Hypothalamus (tissue), 51 donors: ENCODE results near the gene HID1.

ENCODE experiments used
- DNase-seq, 51 donors: peaks; one replicate each; lab custom pipeline; 2025; lab: John Stamatoyannopoulos, UW

The HID1 gene

GRCh38 chr17:74952431-74953133 is 20.0 kb downstream of the HID1 start:
- DNase-seq: no peak

DNA sequence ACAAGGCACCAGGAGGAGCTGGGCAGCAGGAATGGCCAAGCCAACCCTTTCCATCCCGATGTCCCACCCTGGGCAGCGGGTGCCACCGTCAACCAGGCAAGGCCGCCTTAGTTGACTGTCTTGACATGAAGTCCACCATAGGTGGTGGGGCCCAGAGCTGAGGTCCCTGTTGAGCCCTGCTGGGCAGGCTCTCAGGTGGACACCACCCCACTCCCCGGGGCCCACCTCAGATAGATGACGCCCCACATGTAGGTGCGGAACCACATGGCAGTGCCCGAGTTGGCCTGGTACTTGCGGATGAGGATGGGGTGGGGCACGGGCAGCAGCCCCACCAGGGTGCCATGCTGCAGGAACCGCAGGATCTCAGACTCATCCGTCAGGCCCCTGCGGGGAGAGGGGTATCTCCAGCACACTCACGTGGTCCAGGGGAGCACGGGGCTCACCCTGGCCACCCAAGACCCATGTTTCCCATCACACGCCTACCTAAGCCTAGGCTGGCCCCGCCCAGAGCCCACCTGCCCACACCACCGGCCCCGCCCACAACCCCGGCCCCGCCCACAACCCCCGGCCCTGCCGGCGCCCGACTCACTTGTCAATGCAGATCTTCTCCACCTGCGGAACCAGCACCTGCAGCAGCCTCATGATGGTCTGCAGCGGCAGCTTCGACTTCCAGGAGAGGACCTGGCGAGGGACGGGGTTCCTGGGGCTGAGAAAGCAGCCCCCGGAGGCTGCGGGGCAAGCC is 20.7 kb downstream of the HID1 start:
- DNase-seq: no peak

DNA sequence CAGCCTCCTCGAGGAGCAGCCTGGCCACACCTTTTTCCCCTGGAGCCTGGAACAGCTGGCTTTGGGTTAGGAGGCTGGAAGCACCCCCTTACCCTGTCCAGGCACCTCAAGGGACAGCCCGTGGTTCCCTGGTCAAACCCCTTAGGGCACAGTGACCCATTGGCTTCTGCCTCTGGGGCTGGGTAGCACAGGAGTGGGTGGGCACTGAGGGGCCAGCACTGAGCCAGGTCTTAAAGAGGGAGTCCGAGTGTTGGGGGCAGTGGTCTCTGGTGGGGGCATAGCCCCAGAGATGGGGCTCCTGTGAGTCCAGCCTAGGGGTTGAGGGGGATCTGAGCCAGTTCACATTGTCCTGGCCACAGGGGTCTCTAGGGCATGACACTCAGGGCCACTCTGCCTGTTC is 21.5 kb downstream of the HID1 start:
- no peak for DNase-seq

DNA sequence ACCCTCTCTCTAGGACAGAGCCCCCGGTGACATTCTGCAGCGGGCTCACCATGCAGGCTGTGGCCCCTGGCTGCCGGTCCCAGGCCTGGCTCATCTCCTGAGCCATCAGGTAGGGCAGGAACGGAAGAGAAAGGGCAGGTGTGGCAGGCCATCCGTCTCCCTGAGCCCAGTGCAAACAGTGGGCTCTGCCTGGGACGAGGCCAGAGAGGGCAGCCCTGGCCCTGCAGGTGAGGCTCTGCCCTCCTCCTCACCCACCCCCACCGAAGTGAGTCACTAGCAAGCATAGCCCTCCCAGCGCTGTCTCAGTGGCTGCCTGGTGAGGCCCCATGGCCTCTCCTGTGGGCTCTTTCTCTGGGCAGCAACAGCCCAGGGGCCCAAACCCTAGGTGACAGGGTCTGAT is 22.4 kb downstream of the HID1 start:
- no peak for DNase-seq

DNA sequence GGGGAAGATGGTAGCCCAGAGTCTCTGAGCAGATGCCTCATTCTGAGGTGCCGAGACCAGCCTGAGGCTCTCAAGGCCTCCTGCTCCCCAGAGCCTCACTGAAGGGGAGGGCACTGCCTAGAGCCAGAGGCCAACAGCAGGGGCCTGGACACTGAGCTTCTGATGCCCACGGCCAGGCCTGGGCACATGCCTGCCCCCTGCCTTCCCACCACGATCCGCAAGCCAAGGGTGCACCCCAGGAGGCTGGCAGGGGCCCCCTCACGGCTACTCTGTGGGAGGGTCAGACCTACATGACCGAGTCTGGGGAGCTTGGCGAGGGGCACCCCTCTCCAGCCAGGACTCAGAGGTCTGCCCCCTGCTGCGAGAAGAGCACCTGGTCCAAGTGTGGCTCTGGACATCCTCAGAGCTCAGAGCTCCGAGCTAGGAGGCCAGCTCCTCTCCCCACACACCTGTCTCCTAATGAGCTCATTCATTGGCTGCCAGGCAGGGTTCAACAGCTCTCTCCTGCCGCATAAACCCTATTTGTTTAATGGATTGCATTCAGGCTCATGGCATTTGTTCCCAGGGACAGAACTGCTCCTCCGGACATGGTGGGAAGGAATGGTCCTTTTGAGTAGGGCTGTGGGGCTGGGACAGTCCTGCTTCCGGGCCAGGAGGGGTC is 23.0 kb downstream of the HID1 start:
- DNase-seq: no peak

DNA sequence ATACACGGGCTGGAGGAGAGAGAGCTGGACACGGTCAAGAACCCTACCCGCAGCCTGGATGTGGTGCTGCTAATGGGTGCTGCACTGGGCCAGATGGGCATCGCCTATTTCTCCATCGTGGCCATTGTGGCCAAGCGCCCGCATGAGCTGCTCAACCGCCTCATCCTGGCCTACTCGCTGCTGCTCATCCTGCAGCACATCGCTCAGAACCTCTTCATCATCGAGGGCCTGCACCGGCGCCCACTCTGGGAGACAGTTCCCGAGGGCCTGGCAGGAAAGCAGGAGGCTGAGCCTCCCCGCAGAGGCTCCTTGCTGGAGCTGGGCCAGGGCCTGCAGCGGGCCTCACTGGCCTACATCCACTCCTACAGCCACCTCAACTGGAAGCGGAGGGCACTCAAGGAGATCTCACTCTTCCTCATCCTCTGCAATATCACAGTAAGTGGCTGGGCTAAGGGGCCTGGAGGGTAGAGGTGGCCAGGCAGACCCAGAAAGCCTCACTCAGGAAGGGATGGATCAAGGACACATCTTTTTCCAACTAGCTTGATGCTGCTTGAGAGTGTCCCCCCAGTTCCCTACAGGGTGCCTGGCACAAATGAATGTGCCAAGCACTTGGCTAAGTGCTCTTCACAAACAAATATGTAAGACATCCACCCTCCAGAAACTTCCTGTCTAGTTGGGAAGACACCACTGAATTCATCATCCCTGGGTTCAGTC is 25.4 kb downstream of the HID1 start:
- DNase-seq: no peak

GRCh38 chr17:74946641-74947040 is 25.9 kb downstream of the HID1 start:
- DNase-seq: no peak

- DNase-seq: no peak
These were observed 27.0 kb downstream of the HID1 start for GRCh38 chr17:74945543-74945942.

GRCh38 chr17:74943808-74944522 is 28.6 kb downstream of the HID1 start:
- peak in 1 of 51 donors; percentile 27 for DNase-seq

GRCh38 chr17:74941128-74941725 is 31.3 kb downstream of the HID1 start:
- DNase-seq: no peak

DNA sequence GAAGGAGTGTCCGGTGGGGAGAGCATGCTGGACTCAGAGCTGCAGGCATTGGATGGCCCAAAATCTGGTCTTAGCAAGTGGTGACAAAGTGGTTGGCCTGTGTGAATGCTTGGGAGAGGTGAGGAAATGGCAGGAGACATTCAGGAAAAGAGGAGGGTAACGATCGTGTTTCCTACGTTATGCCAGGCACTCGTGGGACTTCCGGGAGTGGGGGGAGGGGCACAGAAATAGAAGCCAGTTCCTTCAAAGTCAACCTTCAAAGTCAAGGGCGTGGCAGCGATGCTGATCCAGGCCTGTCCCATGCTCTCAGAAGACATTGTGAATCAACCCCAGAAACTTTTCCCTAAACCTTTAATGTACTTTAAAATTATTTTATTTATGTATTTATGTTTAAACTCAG is 33.0 kb downstream of the HID1 start:
- DNase-seq: no peak

DNA sequence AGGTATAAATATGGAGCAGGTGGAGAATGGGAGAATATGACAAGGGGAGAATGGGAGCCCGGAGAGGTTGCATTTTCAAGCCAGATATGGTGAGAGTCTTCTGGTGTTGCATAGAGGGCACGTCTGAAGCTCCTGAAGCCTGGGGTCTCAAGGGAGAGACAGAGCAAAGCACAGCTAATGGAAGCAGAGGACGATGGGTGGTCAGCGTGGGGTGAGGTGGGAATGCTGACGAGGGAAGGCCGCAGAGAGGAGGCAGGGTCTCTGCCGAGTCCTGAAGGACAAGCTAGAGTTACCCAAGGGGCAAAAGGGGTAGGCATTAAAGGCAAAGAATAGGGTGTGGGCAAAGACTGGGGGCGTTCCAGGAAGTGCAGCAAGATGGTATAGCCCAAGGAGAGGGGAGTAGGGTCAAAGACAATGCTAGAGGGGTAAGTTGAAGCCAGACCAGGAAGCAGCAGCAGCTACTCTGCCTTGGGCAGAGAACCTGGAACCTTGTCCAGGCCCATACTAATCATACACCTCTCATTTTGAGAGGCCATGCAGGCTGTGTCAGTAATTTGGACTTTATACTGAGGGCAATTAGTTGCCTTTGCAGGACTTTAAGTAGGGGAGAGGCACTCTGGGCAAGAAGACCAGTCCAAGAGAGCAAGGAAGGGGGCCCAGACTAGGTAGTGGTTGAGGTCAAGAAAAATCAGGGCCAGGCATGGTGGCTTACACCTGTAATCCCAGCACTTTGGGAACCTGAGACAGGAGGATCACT is 34.2 kb downstream of the HID1 start:
- DNase-seq: no peak

DNA sequence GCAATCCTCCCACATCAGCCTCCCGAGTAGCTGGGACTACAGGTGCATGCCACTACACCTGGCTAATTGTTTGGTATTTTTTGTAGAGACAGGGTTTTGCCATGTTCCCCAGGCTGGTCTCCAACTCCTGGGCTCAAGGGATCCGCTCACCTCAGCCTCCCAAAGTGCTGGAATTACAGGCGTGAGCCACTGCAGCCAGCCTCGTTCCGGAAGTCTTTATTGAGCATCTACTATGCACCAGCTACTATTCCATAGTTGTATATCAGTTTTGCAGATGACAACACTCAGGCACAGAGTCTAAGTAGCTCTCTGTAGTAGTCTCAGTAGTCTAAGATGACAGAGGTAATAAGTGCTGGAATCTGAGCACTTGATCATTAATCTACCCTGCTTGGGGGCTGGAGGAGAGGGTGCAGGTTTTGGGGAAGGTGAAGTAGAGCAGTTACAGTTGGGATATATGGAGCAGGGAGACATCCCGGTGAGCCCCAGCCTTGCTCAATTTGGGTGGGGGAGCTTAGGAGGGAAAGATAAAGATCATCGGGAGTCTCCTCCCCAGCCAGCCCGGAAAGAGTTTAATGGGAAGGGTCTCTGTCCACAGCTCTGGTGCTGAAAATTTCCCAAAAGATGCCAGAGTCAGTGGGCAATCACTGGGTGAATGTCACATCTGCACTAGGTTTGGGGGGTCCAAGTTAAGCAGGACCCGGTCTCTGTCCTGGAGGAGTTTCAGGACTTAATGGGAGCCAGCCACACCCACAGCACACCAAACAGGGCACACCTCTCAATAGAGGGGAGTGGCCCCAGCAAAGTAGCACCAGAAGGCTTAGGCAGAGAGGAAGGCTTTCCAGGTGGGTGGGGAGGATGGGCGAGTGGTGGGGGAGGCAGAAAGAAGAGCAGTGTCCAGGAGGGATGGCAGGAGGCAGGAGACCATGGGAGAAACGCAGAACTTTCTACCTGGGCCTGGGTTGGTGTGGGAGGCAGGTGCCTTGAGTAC is 35.2 kb downstream of the HID1 start:
- DNase-seq: no peak

GRCh38 chr17:74936470-74936799 is 36.1 kb downstream of the HID1 start:
- DNase-seq: no peak

DNA sequence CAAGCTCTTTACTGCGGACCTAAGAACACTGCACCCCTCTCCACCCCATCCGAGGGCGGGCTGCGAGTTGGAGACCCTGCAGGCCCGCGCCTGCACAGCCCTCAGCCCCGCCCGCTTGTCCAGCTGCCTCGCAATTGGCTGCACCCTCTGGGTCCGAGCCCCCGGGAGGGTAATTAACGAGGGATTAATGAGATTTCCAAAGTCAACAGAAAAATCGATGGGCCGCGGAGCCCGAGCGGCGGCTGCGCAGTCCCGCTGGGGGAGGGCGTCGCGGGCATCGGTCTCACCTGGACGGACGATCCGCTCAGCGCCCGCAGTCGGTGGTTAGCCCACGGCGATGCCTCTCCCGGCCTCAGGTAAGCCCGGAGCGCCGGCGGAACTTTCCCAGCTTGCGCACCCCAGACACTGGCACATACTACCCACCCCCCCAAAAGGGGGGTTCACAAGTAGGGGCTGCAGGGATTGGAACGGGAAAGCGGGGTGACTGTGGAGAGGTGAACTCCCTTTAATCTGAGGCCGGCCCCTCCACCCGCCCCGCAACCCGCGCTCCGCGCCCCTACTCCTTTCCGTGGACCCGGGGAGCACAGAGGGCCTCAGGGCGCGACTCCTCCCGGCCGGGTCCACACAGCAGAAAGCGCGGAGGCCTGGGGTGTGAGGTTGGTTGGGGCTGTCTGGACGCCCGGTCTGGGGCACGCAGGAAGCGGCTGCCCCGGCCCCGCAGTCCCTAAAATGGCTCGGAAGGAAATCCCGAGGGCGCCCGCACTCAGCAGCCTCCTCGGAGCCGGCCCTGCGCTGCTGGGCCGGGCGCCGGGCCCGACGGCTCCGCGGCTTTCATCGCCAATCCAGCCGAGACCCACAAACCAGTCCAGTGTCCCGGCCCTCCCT is 36.7 kb downstream of the HID1 start, which contains the start of gene OTOP3:
TSS of gene OTOP3 (plus strand) at position 314 of the 885 bp plus-strand sequence. CDS start at position 338, 24 bp downstream.
- no peak for DNase-seq

GRCh38 chr17:74935048-74935447 is 37.5 kb downstream of the HID1 start:
- no peak for DNase-seq

DNA sequence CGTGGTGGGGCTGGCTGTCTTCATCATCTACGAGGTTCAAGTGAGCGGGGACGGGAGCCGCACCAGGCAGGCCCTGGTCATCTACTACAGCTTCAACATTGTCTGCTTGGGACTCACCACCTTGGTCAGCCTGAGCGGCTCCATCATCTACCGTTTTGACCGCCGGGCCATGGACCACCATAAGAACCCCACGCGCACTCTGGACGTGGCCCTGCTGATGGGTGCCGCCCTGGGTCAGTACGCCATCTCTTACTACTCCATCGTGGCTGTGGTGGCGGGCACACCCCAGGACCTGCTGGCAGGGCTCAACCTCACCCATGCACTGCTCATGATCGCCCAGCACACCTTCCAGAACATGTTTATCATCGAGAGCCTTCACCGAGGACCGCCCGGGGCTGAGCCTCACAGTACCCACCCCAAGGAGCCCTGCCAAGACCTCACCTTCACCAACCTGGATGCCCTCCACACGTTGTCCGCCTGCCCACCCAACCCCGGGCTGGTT is 42.0 kb downstream of the HID1 start:
- DNase-seq: no peak
